ENCODE measurements around the gene SDC4.

SDC4 gene

DNA sequence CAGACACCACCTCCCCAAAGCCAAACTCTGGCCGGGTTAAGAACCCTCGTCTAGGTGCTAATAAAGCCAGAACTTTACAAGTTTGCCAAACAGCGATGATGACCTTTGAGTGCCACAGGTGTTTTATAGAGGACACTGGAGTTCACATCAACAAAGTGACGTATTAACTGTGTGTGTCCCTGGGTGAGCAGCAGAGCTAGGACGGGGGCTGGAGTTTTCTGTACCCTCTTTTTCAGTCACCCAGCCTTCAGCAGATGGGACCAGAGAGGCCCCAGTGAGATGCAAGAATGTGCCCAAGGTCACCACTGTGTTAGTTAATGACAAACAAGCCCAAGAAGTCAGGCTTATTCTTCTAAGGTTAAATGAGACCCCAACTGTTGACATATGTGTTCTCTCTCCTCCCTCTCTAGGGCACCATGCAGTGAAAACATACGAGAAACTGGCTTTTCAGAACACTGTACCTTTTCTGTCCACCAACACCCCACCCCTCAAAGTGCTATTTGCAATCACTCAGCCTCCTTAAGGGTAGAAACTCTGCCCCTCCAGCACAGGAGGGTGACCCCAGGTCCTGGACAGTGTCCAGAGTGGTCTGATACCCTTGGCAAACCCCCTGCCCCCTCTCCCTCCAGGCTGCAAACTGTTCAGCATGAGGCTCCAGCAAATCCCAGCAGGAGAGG lies 5.2 kb downstream of the SDC4 start:
- peak in 2 of 3 experiments; percentile 44 to 83 for DNase-seq

DNA sequence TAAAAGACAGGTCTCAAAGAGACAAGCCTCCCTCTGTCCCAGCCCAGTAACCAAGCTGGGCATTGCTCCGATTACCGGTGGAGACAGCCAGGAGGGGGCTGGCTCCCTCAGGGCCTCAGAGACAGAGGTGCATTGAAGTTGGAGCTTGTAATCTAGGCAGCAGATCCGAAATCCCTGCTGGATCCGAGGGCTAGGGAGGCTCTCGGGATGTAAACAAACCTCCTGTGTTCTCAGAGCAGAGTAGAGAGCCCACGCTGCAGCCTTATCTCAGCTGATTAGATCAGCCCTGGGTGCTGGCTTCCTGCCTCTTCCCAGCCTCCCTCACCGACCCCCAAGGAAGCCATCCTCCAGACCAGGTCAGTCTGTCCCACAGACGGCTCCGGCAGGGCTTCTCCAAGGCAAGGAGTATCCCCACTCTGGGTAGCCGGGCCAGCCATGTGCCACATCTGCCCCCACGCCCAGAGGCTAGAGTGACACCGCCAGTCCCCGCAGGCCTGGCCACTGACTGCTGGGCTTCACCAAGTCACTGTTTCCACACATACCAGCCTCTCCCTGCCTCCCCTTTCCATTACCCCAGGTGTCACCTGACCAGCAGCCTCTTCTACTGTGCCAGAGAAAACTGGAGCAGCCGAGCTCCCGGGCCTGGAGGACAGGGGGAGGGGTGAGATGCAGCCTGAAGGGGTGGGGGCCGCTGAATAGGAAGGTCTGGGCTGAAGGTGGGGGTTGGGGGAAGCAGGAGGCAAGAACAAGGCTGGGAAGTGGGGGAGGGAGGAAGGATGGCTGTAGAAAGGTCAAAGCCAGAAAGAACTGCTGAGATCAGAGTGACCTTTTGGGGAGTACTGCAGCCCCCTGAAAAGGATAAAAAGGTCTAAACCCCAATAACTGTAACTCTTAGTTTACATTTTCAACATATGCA lies 6.0 kb downstream of the SDC4 start:
- DNase-seq: peak in 2 of 3 experiments; percentile 68 to 84

DNA sequence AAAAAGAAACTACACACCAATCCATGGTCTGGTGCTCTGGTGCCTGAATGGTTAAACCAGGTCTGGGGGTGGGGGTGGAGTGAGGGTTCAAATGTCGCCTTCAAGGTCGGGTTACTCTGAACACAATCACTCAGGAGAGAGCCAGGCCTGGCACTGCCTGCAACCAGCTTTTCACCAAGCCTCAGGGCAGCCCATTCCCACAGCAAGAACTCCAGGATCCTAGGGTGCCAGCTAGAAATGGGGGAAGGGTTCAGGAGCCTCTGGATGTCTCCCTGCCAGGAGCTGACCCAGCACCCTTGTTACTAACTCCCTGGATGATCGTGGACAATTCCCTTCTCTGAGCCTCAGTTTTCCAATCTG lies 6.7 kb downstream of the SDC4 start:
- DNase-seq: peak in 1 of 3 experiments; percentile 47

DNA sequence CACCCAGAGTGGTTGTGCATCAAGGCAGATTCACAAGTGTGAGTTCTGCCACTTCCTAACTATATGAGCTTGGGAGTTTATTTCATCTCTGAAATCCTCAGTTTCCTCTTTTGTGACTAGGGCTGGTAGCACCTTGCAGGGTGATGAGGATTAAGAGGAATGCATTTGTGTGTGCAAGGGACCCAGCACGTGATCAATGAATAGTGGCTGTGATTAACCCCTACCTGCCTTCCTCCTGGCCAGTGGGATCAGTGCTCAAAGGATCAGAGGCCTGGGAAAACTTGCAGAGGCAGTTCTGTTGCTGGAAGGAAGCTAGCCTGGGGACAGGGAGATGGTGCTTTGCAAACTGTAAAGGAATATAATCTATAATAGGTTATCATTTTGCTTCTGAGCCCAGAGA lies 7.3 kb downstream of the SDC4 start:
- DNase-seq: peak in 1 of 3 experiments; percentile 19

DNA sequence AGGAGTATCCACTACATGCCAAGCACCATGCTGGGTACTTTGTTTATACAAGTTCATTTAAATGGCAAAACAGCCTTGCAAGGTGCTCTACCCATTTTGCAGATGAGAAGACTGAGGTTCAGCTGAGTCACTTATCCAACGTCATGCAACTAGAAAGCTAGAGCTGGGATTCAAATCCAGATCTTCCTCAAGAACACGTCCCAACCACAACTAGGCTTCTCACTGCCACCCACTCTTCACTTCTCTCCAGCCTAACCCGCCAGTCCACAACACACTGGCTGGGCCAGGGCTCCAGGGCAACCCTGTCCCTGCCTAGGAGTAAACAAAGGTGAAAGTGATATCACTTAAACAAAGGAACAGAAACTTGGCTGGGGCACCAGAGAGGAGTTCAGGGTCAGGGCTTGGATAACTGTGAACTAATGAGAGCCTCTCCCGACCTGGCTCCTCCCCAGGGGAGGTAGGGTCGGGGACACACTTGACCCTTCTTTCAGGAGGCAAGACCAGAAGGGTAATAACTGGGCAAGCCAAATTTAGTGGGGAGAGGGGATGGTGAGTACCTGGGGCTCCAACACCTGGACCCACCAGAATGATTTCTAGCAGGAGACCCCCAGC lies 7.9 kb downstream of the SDC4 start:
- DNase-seq: no peak

DNA sequence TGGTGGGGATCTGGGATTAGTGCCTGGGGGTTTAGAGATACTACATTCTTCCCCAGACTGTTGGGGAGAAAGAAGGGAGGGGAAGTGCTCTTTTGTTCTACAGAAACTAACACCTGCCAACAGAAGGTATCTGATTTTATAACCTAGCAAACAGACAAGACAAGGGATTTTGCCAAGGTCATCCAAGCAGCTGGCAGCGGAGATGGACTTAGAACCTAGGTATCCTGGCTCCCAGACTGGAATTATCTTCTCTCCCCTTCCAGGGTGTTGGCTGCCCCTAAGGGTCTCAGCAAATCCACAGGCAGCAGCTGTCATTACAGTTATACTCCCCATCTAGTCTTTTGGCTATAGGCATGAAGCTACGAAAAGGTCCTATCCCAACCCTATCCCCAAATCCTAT lies 8.4 kb downstream of the SDC4 start:
- no peak for DNase-seq

DNA sequence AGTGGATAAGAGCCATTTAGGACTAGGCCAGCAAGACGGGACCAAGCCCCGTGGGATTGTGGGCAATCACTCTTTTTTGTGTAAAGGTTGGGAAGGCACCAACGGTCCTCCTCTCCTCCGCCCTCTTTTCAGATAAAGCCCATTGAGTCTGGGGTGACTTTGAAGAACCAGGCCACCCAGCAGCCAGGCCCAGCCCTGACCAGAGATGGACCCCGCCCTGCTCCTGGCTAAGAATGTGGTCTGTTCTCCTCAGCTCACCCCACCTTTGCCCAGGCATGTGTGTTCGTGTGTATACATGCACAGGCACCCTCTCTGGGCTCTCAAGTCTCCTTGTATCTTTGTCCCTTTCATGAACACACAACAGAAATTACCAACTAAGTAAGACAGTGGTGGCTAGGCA lies 9.1 kb downstream of the SDC4 start:
- DNase-seq: no peak

DNA sequence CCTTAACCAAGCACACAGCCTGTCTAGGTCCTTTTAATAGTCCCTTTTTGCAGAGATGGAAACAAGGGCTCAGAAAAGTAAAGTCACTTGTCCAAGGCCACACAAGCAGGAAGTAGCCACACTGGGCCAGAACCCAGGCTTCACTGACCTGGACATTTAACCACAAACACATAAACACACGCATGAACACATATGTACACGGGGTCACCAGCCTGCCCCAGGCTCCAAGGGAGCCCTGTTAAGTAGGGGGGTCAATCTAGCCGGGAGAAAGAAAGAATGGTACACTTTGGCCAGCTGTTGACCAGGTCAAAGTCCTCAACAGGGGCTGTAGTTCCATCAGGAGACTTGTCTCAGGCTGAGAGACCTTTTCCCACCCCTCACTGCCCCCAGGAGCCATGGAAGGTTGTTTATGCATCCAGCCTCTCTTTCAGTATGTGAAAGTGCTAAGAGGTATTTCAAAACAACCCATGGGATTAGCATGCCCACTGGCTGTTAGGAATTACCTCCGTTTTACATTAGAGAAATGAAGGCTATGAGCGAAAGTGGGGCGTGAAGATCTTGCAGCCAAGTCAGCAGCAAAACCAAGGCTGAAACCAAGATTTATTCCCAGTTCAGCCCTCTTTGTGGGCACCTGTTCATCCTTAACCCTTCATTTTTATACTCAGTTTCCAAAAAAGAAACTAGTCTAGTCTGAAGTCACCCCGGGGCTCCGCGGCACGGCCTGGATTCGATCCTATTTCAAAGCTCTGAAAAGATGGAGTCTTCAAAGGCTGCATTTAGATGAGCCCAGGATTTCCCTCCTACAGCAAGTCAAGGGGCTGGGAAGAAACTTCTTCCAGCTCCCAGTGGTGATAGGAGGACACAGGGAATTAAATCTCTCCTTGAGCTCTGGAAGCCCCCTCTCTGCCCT lies 9.8 kb downstream of the SDC4 start:
- DNase-seq: no peak

DNA sequence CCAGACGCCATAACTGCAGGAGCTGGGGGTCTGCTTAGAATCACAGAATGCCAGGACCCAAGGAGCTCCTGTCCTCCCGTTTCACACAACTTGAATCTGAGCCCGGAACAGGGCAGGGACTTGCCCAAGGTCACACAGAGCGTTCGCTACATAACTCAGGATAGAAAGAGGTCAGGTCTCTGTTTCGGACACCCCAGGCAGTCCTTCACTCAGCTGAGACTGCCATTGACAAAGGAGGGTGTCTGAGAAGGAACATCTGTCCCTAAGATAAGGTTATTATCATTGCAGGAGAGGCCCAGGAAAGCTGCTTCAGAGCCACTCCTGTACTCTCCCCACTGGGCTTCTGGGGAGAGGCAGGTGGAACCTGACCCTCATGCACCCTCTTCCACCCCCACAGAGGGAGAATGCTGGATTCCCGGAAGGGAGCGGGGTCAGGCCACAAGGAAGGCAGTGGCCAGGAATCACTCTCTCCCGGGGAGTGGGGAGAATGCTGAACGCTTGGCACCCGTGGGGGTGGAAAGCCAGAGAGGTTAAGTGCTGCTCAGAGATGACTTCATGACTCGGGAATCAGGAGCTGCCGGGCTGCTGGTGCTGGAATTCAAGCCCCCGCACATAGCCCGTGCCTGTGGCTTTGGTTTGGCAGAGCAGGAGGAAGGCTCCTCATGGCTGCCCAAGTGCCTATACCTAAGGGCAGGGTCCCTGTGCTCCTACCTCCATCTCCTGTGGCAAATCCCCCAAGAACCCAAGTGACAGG lies 10.7 kb downstream of the SDC4 start:
- no peak for DNase-seq

DNA sequence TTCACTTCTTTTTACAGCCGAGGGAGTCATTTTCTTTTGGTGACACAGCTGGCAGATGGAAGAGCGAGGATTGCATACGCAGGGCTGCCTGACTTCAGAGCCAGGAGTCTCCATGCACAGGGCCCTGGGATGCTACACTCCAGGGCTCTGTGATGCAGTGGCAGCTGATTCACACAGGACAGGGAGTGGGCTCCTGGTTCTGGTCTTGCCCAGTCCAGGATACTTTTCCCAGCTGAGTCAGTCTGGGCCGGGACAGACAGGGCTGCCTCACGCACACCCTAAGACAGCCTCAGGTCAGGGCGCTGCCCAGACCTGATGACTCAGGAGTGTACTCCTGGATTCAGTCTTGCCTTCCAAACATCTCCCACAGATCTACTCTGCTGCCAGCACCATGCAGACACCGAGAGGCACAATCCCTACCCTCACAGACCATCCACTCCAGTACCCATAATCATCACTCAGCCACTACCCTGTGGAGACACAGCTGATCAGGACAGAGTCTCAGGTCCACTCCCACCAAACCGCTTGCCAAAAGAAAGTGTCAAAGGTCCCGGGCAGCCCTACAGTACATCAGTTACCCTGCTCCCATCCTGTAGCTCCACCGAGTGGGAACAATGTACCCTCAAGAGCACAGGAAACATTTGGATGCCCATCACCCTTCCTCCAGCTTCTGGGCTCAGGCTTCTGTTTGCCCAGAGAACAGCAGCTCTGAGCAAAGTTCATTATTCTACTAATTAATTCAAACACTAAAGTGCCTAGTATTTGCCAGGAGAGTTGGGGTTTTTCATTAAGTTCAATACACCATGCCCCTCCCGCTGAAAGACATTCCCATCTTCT lies 11.5 kb downstream of the SDC4 start:
- no peak for DNase-seq

DNA sequence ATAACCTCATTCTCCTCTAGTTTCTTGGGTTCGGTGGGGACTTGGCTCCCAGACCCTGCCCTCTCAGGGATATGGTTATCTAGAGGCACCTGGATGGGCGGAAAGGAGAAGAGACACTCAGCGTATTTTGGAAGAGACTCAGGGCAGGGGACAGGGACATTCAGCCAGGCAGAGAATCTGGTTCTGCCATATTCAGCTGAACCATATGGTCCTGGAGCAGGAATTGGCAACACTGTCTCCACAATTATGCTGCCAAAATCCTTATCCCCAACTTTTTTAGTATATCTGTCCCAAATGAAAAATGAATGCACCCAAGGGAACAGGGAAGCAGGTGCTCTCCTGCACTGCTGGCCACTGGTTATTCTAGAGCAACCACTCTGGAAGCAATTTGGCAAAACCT lies 17.7 kb downstream of the SDC4 start:
- DNase-seq: no peak

DNA sequence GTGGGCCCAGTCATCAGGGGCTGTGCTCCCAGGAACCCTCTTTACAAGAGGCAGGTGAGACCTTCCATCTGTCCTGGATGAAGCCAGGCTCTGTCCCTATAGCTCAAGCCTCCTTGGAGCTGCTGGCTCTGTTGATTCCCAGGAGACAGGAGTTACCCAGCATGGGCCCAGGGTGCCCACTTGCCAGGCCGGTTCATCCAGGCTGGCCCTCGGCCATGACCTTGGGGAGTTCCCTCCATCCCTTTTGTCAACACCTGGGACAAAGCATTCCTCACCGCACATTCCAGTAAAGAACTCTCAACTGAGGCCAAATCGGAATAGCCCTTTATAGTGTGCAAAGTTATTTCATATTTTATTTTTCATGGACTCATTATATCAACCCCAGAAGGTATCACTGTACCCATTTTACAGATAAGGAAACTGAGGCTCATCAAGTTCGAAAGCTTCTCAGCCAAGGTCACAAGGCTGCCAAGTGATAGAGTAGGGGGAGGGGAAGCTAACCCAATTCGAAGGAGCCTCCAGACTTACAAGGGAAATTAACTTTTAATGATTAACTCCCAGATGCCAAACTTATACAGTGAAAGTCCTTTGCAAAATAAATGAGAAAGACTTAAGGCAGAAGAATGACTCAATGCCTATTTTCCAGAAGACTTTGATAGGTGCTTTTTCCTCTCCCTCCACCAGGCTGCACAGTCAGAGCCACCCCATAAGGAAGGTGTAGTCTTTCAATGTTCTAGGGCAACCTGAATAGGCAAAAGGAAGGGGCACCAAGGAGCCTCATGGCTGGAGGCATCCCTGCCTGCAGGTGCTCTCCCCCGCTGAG lies 18.5 kb downstream of the SDC4 start:
- DNase-seq: no peak

DNA sequence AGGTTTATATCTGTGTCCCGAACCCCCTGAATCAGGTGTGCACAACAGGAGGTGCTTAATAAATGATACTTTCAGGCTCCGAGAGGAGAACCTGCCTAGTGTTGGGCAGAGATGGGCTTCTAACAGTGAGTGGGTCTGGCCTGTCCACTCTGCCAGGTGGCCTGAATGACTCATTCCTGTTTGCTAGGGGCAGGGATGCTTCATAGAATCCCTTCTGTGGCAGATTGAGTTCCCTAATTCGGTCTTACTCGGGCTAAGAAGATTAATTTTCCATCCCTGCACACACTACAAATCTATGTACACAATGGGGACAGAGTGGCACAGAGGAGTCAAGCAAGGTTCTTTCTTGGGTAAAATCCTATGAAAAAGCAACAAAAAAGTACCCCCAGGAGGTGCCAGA lies 19.8 kb downstream of the SDC4 start:
- DNase-seq: no peak

DNA sequence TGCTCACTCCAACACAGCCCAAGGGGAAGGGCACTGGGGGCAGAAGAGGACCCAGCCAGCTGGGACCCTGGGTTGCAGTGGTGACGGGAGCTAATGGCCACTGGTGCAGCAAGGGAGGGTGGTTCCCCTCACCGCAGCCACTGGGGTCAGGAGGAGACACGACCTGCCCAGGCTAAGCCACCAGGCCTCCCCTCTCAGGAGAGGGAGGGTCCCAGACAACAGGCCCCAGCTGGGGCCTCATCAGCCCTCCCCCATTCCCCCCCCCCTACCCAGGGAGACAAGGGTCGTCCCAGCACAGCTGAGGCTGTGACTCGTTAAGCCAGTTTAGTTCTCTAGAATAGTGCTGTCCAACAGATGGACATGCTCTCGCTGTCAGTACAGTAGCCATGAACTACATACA lies 22.9 kb downstream of the SDC4 start:
- no peak for DNase-seq

DNA sequence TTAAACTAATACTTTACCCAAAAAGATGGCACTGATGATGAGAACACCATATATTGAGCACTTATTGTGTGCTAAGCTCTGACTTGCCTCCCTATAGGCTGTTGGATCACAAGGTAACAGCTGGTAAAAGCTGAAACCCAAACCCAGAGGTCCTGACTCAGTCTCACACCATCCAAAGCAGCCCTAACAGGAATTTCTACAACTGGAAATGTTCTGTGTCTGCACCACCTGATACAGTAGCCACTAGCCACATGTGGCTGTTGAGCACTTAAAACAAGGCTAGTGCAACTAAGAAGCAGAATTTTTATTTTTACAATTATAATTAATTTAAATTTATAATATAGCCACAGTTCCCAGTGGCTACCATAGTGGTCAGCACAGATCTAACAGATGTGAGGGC lies 24.5 kb downstream of the SDC4 start:
- no peak for DNase-seq

DNA sequence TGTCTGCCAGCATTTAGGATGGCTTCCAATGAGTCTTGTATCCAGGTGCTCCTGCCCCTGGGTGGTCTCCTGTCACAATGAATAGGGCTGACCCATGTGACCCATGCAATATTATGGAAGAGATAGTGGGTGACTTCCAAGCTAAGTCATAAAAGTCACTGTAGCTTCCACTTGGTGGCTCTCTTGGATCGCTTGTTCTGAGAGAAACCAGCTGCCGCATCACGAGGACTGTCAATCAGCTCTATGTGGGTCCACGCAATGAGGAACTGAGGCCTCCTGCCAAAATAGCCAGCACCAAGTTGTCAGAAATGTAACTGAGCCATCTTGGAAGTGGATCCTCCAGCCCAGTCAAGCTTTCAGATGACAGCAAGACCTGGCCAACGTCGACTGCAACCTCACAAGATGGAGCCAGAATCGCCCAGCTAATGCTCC lies 25.3 kb downstream of the SDC4 start:
- peak in 2 of 3 experiments; percentile 38 to 64 for DNase-seq

DNA sequence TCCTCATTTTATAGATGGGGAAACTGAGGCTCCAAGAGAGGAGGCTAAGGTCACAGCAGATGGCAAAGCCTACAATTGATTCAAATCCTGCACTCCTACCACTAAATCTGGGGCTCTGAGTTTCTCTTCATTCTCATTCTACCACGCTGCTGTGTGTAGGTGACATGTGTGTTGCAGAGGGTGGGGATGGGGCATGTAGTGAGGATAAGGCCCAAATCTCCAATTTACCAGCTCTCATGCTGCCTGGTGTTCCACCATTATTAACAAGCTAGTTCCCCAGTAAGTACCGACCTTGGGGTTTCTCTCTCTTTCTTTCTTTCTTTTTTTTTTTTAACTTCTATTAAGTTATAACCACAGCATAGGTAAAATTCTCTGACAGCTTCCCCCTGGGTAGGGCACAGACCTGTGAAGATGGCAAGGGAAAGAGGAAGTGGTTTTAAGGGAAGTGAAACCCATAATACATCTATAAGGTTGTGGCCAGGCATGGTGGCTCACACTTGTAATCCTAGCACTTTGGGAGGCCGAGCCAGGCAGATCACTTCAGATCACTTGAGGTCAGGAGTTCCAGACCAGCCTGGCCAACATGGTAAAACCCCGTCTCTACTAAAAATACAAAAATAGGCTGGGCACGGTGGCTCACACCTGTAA lies 27.2 kb downstream of the SDC4 start:
- DNase-seq: no peak

DNA sequence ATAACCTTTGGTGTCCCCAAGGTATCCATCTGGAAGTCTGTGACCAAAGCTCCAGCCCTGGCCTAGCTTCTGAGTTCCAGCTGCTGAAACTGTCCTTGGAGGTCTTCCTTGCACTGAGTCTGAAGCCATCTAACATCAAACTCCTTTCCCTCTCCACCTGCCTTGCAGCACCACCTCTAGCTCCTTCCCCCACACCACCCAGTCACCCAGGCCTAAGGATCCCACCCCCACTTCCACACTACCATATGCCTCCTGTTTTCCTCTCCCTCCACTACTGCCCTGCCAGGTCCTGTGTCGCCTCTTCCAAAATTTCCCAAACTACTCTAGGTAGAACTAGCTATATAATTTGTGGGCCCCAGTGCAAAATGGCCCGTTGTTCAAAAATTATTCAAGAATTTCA lies 29.3 kb downstream of the SDC4 start:
- no peak for DNase-seq

DNA sequence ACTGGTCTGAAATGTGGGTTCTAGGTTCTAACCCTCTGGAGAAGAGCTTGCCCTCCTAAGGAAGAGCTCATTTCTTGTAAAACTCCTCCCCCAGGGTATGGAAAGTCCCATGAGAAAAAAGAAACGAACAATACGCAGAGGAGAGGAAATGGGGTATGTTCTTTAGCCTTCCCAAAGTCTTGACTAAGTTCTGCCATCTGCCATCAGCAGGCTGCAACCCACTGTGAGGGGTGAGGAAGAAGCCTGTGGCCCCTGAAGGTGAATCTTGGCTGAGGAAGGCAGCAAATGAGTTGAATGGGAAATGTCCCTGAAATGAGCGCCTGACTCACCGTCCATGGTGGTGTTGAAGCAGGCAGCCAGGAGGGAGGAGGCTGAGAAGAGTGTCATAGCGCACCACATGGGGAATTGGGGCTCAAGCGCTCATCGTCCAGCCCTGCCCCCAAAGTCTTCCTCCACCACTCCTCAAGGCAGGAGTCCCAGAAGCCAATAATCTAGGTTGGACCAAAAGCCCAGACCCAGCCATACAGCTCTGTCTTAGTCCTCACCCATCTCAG lies 29.8 kb downstream of the SDC4 start:
- no peak for DNase-seq

Data from NCI-H1417 (cell line).